ENCODE data around the gene PRSS50.

DNA sequence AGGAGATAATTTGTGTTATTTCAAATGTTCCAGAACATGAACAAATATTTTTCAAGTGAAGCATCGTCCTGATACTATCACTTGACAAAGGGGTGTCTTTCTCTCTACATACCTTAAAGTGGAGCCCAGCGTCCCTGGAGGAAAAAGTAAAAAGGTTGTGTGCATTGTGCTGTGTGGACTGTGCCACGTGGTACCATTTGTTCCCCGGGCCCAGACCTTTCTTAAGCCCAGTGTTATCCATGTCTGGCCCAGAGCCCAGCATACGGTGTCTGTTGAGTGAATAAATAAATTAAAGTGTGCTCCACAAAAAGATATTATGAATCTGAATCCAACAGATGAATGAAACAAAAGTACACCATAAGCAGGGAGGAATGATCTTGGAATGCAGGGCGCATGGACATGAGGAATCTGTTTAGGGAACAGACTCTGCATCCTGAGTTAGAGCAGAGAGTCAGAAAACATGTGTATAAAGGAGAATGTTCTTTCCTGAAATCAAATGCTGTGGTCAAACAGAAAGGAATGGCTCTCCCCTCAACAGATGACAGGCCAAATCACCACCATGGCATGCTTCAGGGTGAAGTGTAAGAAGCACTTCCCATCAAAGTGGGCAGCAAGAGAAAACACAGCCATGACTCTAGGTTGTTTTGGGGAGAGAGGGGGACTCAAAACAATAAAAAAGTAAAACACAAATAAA lies 8.1 kb upstream of the PRSS50 start:
- TF ChIP-seq POLR2AphosphoS5 (IDR thresholded peaks at IDR 0.05) = no peak
- TF ChIP-seq, protein P1, sequence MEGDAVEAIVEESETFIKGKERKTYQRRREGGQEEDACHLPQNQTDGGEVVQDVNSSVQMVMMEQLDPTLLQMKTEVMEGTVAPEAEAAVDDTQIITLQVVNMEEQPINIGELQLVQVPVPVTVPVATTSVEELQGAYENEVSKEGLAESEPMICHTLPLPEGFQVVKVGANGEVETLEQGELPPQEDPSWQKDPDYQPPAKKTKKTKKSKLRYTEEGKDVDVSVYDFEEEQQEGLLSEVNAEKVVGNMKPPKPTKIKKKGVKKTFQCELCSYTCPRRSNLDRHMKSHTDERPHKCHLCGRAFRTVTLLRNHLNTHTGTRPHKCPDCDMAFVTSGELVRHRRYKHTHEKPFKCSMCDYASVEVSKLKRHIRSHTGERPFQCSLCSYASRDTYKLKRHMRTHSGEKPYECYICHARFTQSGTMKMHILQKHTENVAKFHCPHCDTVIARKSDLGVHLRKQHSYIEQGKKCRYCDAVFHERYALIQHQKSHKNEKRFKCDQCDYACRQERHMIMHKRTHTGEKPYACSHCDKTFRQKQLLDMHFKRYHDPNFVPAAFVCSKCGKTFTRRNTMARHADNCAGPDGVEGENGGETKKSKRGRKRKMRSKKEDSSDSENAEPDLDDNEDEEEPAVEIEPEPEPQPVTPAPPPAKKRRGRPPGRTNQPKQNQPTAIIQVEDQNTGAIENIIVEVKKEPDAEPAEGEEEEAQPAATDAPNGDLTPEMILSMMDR (IDR thresholded peaks at IDR 0.05) = no peak

Measured in prostate gland (tissue), 2 donors.